Cortex of kidney (tissue), 1 donor: ENCODE data around the gene KAT8.

Experiments used
- DNase-seq: peaks from one replicate; lab custom pipeline; 2025; lab: John Stamatoyannopoulos, UW

The KAT8 gene

DNA sequence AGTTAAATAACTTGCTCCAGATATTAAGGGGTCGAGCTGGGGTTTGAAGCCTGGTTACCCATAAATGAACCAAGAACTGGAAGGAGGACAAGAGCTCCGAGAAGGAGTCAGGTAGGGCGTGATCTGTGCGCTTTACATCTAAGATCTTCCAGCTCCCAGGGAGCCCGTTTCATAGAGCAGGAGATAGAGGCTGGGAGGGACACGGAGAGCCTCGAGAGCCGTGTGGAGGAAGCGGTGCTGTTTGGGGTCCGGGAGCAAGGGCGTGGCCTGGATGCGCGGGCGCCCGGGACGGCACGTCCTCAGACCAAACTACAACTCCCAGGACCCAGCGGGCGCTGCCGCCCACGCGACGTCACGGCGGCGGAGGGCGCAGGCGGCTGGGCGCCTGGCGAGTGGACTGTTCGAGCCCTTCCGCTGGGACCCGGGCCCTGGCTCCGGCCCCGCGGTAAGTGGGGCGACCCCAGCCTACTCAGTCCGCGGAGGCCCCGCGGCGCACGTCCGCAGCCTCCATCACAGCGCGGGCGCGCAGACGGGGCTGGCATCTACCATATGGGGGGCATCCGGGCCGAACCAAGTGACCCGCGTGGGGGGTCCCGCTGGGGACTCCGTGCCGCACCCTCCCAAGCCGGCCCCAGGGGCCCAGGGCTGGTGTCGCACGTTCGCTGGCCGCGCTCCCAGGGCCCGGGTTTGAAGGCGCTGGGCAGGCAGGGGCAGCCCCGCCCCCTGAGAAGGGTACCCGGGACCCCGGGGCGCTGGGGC, 9.2 kb upstream of the KAT8 start, which contains the start of gene BCKDK:
TSS of gene BCKDK (plus strand) at position 352 of the 759 bp plus-strand sequence. CDS start 838 bp downstream, outside the sequence.
- DNase-seq = no peak

DNA sequence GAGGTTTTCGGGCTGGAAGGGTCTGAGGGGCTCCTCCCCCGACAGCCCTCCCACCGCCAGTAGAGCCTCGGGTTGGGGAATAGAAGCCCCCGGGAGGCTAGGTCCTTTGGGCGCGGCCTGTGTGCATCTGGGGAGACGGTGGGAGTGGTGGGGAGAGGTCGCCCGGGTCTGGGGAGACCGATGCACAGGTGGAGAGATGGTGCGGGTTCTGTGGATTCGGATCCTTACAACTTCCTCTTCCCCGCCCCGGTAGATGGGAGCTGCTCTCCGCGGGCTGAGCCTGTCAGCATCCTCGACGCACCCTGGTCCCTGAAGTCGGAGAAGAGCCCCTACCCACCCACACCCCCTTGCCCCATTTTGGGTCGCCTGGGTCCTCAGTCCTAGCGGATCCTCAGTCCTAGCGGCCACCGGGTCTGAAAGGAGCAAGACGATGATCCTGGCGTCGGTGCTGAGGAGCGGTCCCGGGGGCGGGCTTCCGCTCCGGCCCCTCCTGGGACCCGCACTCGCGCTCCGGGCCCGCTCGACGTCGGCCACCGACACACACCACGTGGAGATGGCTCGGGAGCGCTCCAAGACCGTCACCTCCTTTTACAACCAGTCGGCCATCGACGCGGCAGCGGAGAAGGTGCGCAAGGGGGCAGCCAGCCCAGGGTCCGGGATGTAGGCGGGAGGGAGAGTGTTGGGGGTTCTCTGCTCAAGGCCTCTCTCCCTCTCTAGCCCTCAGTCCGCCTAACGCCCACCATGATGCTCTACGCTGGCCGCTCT, 8.5 kb upstream of the KAT8 start:
- no peak for DNase-seq

DNA sequence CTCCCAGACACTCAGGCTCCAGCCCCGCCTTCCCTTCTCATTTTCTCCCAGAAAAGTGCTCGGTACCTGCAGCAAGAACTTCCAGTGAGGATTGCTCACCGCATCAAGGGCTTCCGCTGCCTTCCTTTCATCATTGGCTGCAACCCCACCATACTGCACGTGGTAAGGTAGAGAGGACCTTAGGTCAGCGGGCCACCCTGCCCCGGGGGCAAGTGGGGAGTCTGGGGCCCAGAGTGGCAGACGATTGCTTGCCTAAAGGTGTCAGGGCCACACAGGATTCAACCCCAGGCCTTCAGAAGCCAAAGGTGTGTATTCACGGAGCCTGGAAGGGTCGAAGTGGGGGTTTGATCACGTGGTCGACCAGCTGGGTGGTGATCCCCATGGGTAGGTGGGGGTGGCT, 7.8 kb upstream of the KAT8 start:
- DNase-seq = no peak

DNA sequence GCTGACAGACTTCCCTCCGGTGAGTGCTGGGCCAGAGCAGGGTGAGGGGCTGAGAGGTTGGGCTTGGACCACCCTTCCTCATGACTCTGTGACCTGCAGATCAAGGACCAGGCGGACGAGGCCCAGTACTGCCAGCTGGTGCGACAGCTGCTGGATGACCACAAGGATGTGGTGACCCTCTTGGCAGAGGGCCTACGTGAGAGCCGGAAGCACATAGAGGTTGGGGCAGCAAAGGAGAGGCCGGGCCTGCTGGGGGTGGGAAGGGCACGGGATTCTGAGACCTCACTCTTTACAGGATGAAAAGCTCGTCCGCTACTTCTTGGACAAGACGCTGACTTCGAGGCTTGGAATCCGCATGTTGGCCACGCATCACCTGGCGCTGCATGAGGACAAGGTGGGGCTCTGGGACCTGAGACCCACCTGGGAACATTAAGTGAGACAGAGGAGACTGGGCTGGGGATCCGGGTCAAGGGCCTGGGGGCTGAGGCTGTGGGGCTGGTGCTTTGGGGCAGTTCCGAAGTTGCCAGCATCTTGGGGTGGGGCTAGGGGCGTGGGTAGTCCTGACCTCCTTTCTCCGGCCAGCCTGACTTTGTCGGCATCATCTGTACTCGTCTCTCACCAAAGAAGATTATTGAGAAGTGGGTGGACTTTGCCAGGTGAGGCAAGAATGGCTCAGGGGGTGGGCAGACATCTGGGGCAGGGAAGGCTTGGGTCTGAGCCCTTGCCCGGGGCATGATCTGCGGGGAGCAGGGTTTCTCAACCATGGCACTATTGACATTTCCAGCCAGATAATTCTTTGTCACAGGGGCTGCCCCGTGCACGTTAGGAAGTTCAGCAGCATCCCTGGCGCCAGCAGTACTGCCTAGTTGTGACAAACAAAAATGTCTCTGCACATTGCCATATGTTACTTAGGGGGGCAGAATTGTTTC, 7.1 kb upstream of the KAT8 start:
- no peak for DNase-seq

DNA sequence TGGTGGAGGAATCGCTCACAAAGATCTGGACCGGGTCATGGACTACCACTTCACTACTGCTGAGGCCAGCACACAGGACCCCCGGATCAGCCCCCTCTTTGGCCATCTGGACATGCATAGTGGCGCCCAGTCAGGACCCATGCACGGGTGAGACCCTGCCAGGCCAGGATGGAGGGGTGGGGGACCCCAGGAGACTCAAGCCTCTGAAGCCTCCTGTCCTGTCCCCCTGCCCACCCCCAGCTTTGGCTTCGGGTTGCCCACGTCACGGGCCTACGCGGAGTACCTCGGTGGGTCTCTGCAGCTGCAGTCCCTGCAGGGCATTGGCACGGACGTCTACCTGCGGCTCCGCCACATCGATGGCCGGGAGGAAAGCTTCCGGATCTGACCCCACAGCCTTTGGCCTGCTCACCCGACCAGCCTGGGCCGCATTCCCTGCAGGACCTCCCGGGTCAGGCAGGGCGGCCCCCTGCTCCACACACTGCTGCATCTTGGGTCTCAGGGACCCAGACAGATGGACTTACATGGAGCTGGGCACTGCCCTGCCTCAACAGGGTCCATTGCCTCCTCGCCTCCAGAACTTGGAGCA, 5.5 kb upstream of the KAT8 start:
- DNase-seq = no peak

DNA sequence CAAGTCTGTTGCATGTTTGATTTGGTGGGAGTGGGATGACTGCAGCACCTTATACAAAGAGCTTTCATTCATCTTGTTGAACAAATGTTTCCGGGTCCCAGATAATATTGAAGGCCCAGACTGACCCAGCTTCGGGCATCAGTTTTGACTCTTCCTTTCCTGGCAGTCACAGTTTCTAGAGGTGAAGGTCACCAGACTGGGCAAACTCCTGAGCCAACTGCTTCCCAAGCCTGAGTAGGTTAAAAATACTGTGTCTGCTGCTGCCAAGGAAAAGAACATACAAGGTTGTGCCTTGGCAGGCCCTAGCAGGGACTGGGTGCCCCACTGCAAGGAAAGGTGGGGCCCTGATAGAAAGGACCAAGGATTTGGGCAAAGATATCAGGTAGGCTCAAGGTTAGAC, 4.8 kb upstream of the KAT8 start:
- DNase-seq = no peak

DNA sequence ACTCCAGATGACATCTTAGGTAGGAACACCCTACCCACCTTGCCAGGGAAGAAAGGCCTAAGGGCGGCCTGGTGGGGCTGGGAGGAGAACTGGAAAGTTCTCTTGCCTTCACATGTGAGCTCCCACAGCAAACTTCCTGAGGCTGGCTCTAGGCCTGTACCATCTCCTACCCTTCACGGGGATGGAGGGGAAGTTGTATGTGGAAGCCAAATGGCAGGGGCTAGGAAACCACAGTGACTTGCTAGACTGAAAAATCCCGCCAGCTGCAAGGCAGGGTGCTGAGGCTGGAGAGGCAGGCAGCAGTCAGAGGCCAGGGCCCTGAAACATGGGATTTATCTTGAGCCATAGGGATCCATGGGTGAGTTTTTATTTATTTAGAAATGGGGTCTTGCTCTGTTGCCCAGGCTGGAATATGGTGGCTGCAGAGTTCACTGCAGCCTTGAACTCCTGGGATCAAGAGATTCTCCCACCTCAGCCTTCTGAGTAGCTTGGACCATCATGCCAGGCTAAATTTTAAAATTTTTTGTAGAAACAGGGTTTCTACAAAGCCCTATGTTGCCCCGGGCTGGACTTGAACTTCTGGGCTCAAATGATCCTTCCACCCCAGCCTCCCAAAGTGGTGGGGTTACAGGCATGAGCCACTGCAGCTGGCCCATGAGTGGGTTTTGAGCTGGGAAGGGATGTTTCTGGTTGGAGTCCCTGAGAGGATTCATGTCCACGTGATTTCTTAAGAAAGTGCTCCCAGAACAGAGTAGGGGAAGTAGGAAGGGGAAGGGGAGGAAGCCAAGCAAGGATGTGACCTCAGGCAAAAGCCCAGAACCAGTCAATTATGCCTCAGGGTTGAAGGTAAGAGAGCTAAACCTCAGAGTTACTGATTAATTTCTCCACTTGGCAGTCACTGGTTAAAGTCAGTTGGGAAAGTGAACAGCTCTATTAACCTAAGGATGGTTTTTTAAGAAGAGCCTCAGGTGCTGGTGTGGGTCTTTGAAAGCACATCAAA, 4.0 kb upstream of the KAT8 start:
- DNase-seq = no peak

DNA sequence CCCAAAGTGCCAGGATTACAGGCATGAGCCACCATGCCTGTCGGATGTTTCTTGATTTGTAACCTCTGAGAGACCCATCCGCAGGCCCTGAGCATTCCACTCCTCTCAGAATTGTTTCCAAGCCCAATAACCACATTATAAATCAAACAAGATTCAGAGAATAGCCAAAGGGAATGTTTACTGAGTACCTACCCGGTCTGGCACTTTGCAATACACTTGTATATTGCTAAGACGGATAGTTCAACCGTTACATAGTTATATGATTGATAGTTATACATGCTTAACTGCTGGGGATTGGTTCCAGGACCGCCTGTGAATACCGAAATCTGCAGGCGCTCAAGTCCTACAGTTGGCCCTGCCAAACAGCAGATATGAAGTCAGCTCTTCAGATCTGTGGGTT, 3.0 kb upstream of the KAT8 start:
- DNase-seq = no peak

DNA sequence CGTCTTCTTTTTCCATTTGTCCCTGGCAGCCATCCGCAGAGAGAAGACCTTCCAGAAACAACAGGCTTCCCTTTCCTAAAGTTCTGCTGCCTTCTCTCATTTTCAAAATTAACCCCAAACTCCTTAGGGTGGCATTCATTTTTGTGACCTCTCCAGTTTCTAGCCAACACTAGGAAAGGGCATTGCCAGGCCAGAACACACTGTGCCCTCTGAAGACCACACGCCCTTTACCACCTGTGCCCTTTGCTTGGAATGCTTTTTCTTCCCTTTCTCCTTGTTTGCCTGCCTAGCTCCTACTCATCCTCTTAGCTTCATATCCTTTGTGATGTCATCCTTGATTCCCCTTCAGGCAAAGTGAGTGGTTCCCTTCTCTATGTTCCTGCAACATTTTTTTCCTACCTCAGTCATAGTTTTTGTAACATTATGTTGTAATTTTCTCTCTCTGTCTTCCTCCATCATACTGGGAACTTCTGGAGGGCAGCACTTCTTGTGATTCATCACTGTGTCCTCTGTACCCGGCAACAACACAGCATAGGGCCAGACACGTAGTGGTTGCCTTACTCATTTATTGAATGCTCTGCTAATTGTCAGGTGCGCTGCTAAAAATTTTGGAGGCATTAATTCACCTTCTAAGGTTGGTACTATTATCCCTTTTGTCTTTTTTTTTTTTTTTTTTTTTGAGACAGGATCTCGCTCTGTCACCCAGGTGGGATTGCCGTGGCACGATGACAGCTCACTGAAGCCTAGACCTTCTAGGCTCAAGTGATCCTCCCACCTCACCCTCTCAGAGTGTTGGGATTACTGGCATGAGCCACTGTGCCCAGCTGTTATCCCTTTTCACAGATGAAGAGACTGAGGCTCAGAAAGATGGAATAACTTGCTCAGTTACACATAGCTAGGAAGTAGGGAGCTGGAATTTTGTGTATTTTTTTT, 1.0 kb downstream of the KAT8 start:
- no peak for DNase-seq

DNA sequence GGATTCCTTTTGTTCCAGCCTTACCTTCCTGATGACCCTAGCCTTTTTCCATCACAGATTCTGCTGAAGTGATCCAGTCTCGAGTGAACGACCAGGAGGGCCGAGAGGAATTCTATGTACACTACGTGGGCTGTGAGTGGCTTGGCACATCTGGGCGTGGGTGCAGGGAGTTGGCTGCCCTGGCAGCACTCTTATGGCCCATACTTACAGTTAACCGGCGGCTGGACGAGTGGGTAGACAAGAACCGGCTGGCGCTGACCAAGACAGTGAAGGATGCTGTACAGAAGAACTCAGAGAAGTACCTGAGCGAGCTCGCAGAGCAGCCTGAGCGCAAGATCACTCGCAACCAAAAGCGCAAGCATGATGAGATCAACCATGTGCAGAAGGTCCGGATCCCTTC, 2.7 kb downstream of the KAT8 start:
- DNase-seq = no peak

DNA sequence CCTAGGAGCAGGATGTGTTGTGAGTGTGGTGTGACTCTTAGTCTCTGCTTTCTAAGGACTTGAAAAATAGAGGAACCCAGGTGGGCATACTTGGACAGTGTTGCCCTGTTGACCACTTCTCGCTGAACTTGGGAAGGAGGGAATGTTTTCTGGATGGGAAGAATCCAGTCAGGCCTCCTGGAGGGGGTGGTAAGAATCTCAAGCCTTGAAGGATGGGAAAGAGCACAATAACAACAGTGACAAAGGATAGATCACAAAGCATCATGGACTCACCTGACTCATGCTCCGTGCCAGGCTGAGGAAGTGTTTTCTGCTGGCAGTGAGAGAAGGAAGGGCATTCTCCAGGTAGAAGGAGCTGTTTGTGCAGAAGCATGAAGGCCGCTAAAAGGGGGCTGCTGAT, 8.4 kb downstream of the KAT8 start:
- no peak for DNase-seq

DNA sequence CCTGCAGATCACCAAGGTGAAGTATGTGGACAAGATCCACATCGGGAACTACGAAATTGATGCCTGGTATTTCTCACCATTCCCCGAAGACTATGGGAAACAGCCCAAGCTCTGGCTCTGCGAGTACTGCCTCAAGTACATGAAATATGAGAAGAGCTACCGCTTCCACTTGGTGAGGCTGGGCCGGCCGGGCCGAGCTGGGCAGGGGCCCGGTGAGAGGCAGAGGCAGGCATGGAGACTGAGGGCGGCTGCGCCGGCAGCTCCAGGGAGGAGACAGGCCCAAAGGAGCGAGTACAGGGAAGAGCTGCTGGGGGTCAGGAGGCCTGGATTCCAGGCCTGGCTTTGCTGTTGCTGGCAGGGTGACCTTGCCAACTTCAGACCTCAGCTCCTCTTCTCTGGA, 9.7 kb downstream of the KAT8 start:
- no peak for DNase-seq

DNA sequence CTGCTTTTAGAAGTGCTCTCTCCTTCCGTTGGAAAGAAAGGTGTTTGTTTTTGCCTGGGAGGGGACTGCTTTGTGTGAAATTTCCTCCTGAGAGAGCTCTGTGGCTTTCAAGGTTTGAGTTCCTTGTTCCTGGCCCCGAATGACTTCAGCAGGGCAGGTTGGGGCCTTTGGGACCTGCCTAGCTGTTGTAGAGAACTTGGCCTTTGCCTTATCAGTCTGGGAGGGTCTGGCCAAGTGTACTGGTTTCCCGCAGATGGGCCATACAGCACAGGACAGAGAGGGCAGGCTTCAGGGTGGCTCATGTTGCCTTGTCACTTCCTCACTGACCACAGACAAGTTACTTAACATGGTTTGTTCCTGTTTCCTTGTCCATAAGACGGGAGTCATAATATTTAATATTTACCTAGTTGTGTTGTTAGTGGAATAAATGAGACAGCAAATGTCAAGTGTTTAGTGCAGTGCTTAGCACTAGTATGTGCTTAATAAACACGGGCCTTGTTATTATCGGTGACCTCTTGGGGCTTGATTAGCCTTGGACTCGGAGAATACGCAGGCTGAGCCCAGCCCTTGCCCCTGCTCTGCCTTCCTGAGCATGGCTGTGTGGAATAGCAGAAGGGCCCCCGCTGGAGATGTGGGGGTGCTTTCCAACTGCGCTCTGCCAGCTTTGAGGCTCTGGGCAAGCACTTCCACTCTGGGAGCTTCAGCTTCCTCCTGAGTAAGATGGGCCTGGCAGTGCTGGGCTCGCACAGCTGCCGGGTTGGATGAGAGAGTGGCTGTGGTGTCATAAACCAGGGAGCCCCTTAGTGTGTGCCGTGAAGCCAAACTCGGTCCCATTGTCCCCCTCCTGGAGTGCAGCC, 11.5 kb downstream of the KAT8 start:
- DNase-seq = no peak

DNA sequence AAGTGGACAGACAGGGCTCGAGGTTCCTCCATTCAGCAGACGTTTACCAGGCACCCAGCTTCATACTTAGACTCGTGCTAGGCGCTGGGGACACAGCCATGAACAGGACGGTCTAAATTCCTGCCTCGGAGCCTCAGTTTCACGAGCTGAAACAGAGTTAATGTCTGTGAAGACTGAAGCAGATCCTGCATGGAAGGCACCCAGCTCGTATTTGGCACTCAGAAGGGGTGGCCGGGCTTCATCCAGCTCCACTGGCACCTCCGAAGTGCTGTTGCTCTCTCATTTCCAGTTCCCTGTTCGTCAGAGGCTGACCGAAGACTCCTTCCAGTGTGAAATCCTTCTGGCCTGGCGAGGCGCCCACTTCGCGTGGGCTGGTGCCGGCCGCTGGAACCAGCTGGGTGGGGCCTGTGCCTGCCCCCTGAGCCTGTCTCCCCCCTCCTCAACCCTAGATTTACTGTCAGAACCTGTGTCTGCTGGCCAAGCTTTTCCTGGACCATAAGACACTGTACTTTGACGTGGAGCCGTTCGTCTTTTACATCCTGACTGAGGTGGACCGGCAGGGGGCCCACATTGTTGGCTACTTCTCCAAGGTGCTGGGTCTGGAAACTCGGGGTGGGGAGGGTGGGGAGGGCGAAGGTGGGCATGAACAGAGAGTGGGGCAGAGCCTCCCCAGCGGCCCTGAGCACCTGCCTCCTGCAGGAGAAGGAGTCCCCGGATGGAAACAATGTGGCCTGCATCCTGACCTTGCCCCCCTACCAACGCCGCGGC, 12.3 kb downstream of the KAT8 start:
- DNase-seq = no peak

DNA sequence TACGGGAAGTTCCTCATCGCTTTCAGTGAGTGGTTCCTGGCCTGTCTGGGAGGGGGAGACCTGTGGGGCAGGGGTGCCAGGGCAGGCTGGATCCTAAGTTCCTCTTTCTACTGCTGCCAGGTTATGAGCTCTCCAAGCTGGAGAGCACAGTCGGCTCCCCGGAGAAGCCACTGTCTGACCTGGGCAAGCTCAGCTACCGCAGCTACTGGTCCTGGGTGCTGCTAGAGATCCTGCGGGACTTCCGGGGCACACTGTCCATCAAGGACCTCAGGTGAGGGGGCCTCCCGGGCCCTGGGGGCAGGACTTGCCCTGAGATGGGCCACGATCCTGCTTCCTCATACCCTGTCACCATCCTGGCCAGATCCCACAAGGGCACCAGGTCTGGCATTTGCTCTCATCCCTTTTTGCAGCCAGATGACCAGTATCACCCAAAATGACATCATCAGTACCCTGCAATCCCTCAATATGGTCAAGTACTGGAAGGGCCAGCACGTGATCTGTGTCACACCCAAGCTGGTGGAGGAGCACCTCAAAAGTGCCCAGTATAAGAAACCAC, 12.9 kb downstream of the KAT8 start:
- DNase-seq = no peak

DNA sequence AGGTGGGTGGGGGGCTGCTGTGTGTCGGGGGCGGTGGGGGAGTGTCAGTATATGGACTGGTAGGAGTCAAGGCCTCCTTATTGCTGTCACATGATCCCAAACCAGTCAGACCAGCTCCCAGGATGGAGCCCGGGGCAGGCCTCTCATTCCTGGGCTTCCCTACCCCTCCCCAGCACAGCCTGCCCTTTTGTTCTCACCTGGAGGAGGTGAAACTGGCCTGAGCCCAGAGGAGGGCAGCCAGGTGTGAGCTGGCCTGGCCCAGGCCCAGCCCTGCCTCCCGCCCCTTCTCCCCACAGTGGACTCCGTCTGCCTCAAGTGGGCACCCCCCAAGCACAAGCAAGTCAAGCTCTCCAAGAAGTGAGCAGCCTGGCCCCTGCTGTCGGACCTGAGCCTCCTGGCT, 13.4 kb downstream of the KAT8 start:
- no peak for DNase-seq

DNA sequence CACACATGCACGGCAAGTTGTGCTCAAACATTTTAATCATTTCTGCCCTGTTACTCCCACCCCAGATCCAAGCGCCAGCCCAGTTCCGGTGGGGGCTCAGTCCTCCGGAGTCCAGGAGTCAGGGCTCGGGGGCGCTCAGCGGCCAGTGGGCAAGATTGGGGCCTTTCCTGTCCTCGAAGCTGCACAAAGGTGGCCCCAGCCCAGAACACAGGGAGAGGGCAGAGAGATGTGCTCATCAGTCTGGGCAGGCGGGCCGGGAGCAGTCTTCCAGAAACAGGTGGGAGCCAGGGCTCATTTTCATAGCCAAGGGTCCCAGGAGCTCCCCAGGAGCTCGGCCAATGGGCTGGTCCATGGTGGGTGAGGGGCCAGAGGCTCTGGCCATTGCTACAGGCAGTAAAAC, 14.0 kb downstream of the KAT8 start:
- no peak for DNase-seq

DNA sequence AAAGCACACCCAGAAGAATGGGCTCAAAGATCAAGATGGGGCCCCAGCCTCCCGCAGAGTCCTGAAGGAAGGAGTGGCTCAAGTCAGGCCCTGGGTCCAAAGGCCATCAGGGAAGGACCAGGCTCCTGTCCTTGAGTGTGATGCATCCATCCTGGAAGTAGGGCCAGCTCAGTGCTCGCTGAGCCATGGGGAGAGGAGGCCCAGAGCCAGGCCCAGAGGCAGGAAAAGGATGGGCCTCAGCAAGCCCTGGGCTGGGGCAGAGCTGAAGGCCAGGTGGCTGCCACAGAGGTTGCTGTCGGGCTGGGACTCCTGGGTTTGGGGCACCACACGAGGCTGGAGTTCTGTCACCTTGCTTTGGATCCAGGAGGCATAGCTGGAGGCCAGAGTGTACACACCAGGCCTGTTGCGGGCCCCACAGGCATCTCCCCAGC, 14.4 kb downstream of the KAT8 start:
- no peak for DNase-seq
